Activated CD4-positive, alpha-beta memory T cell treated with anti-CD3 and anti-CD28 coated beads for 36 hours (primary cell): ENCODE results near the gene MDH1B. TPM values are rescaled to one million over a fixed set of nuclear protein-coding genes. Genes with fewer than 3 reads are reported as not detected.
"Not testable (repeated sequence)": the region's sequence is repeated elsewhere in the genome, so short reads cannot be mapped to it uniquely, and the experiment has no call there.

Source experiments
- CTCF ChIA-PET: fragments of 350-600 bp; sonication (Branson Sonifier 250); formaldehyde crosslinking; loops from one replicate; lab custom pipeline; 2021; ENCODE audit warnings: antibody characterized with exemption, inconsistent platforms; lab: Charles Lee
- POLR2A ChIA-PET: fragments of 350-600 bp; sonication (Branson Sonifier 250); formaldehyde crosslinking; loops from one replicate; lab custom pipeline; 2021; ENCODE audit warnings: antibody characterized with exemption; lab: Charles Lee
- DNase-seq: peaks from one replicate; pipeline ENCODE4 v3.0.0-alpha.2; 2020
- H3K27ac Mint-ChIP-seq: one replicate; pipeline ENCODE4 v1.8.0; 2021; ENCODE audit warnings: mixed read lengths
- H3K27me3 Mint-ChIP-seq: one replicate; pipeline ENCODE4 v1.8.0; 2021; ENCODE audit warnings: mixed read lengths
- H3K36me3 Mint-ChIP-seq: one replicate; pipeline ENCODE4 v1.8.0; 2021; ENCODE audit warnings: mixed read lengths
- H3K4me1 Mint-ChIP-seq: one replicate; pipeline ENCODE4 v1.8.0; 2021; ENCODE audit warnings: low read depth, mixed read lengths
- H3K4me3 Mint-ChIP-seq: one replicate; pipeline ENCODE4 v1.8.0; 2021; ENCODE audit warnings: mild to moderate bottlenecking, mixed read lengths
- H3K9me3 Mint-ChIP-seq: one replicate; pipeline ENCODE4 v1.8.0; 2021; ENCODE audit warnings: mixed read lengths
- intact Hi-C: fragments of 100-400 bp; cut with micrococcal nuclease; formaldehyde crosslinking; loops from one replicate; pipeline ENCODE4 v1.15.1; 2023
- total RNA-seq, 2 experiments: library from RNA; stranded (reverse); gene quantifications; one replicate each; pipeline ENCODE4 v1.2.3, GENCODE V29; 2021

The MDH1B gene
- total RNA-seq, 2 experiments from 2014 or later: 0.74 to 0.87 TPM

- Mint-ChIP-seq H3K36me3 (no peaks in the 10 kb centered on the region), H3K4me1 (peaks cover 6% of the 10 kb centered on the region), H3K4me3 (no peak overlapping the region), H3K27me3 (peaks cover 18% of the 10 kb centered on the region), H3K27ac (no peak overlapping the region), H3K9me3 (no peaks in the 10 kb centered on the region)
- DNase-seq: no peak
- ChIA-PET CTCF (interaction anchor here (0.9 kb wide), 1 partner anchor 48 kb away, joined by 4 read pairs; no protein-coding TSS in a partner anchor), POLR2A (no interaction called here)
- intact Hi-C loops: no loop called here
These were observed 48.5 kb downstream of the MDH1B start for GRCh38 chr2:206716623-206717022.

GRCh38 chr2:206715183-206715582 lies 49.9 kb downstream of the MDH1B start:
- CTCF ChIA-PET, POLR2A ChIA-PET: not testable (repeated sequence)

GRCh38 chr2:206713746-206714145 lies 51.4 kb downstream of the MDH1B start:
- Mint-ChIP-seq H3K4me1 (peaks cover 6% of the 10 kb centered on the region), H3K36me3 (no peaks in the 10 kb centered on the region), H3K4me3 (no peak overlapping the region), H3K27ac (no peak overlapping the region), H3K9me3 (no peaks in the 10 kb centered on the region), H3K27me3 (peaks cover 11% of the 10 kb centered on the region)
- no peak for DNase-seq
- ChIA-PET CTCF (no interaction called here), POLR2A (no interaction called here)
- intact Hi-C loops: no loop called here

More at GRCh38 chr2:206715183-206715582, 49.9 kb downstream of the MDH1B start:
- peaks cover 15% of the 10 kb centered on the region for H3K27me3 Mint-ChIP-seq
- H3K27ac Mint-ChIP-seq, H3K9me3 Mint-ChIP-seq, H3K4me1 Mint-ChIP-seq, intact Hi-C loops, H3K4me3 Mint-ChIP-seq, H3K36me3 Mint-ChIP-seq, DNase-seq: not testable (repeated sequence)

- H3K36me3 Mint-ChIP-seq: no peaks in the 10 kb centered on the region
These were observed 56.8 kb downstream of the MDH1B start for GRCh38 chr2:206708286-206708685.

GRCh38 chr2:206707164-206707701 lies 57.9 kb downstream of the MDH1B start:
- H3K27ac Mint-ChIP-seq: no peak overlapping the region
- peaks cover 8% of the 10 kb centered on the region for H3K27me3 Mint-ChIP-seq
- no peaks in the 10 kb centered on the region for H3K9me3 Mint-ChIP-seq
- ChIA-PET CTCF (no interaction called here), POLR2A (no interaction called here)
- no peaks in the 10 kb centered on the region for H3K36me3 Mint-ChIP-seq
- intact Hi-C loops: no loop called here
- no peaks in the 10 kb centered on the region for H3K4me1 Mint-ChIP-seq
- H3K4me3 Mint-ChIP-seq: no peak overlapping the region
- DNase-seq: no peak

More at GRCh38 chr2:206708286-206708685, 56.8 kb downstream of the MDH1B start:
- H3K9me3 Mint-ChIP-seq: no peaks in the 10 kb centered on the region
- H3K4me1 Mint-ChIP-seq: no peaks in the 10 kb centered on the region
- no peak overlapping the region for H3K4me3 Mint-ChIP-seq
- ChIA-PET POLR2A (no interaction called here), CTCF (no interaction called here)
- no peak for DNase-seq
- intact Hi-C loops: no loop called here
- no peak overlapping the region for H3K27ac Mint-ChIP-seq
- H3K27me3 Mint-ChIP-seq: peaks cover 4% of the 10 kb centered on the region

- intact Hi-C loops: no loop called here
- CTCF ChIA-PET: no interaction called here
- no peak overlapping the region for H3K4me3 Mint-ChIP-seq
- POLR2A ChIA-PET: no interaction called here
- no peak for DNase-seq
- no peaks in the 10 kb centered on the region for H3K36me3 Mint-ChIP-seq
- peaks cover 22% of the 10 kb centered on the region for H3K27me3 Mint-ChIP-seq
- H3K4me1 Mint-ChIP-seq: peaks cover 3% of the 10 kb centered on the region
- no peak overlapping the region for H3K27ac Mint-ChIP-seq
- no peaks in the 10 kb centered on the region for H3K9me3 Mint-ChIP-seq
These were observed 63.0 kb downstream of the MDH1B start for GRCh38 chr2:206701952-206702605.

- Mint-ChIP-seq H3K27me3 (peaks cover 19% of the 10 kb centered on the region), H3K4me1 (peaks cover 3% of the 10 kb centered on the region), H3K27ac (no peak overlapping the region), H3K9me3 (no peaks in the 10 kb centered on the region), H3K4me3 (no peak overlapping the region), H3K36me3 (no peaks in the 10 kb centered on the region)
- ChIA-PET CTCF (no interaction called here), POLR2A (no interaction called here)
- intact Hi-C loops: no loop called here
- DNase-seq: peak; percentile 19
These were observed 65.0 kb downstream of the MDH1B start for GRCh38 chr2:206700156-206700555.

GRCh38 chr2:206698811-206699210 lies 66.3 kb downstream of the MDH1B start:
- Mint-ChIP-seq H3K4me3 (no peak overlapping the region), H3K27me3 (peaks cover 19% of the 10 kb centered on the region), H3K4me1 (peaks cover 3% of the 10 kb centered on the region), H3K9me3 (no peaks in the 10 kb centered on the region), H3K36me3 (no peaks in the 10 kb centered on the region), H3K27ac (no peak overlapping the region)
- no peak for DNase-seq
- POLR2A ChIA-PET: no interaction called here
- CTCF ChIA-PET: interaction anchor here (0.6 to 1.0 kb wide), 3 partner anchors 22 to 1342 kb away, joined by 3 to 5 read pairs (median 3); no protein-coding TSS in a partner anchor
- intact Hi-C loops: loop anchor here (10.0 kb wide), 1 partner anchor 286 kb away; no protein-coding TSS in a partner anchor

- intact Hi-C loops: loop anchor here (10.0 kb wide), 1 partner anchor 288 kb away; no protein-coding TSS in a partner anchor
- Mint-ChIP-seq H3K4me1 (peaks cover 3% of the 10 kb centered on the region), H3K4me3 (no peak overlapping the region), H3K9me3 (no peaks in the 10 kb centered on the region), H3K27me3 (peaks cover 11% of the 10 kb centered on the region), H3K27ac (no peak overlapping the region), H3K36me3 (no peaks in the 10 kb centered on the region)
- POLR2A ChIA-PET: no interaction called here
- DNase-seq: no peak
- CTCF ChIA-PET: interaction anchor here (0.8 to 1.9 kb wide), 4 partner anchors 30 to 291 kb away, joined by 3 to 6 read pairs (median 3); no protein-coding TSS in a partner anchor
These were observed 68.2 kb downstream of the MDH1B start for GRCh38 chr2:206696910-206697309.

GRCh38 chr2:206693399-206694137 lies 71.6 kb downstream of the MDH1B start:
- Mint-ChIP-seq H3K36me3 (no peaks in the 10 kb centered on the region), H3K4me3 (no peak overlapping the region), H3K27me3 (no peaks in the 10 kb centered on the region), H3K9me3 (no peaks in the 10 kb centered on the region), H3K4me1 (peaks cover 3% of the 10 kb centered on the region), H3K27ac (no peak overlapping the region)
- intact Hi-C loops: loop anchor here (1.0 to 10.0 kb wide), 5 partner anchors 74 to 782 kb away; partner anchors contain the start of genes FASTKD2 and MDH1B
- ChIA-PET CTCF (interaction anchor here (0.6 to 2.6 kb wide), 5 partner anchors 35 to 779 kb away, joined by 3 to 33 read pairs (median 4); no protein-coding TSS in a partner anchor), POLR2A (no interaction called here)
- no peak for DNase-seq

GRCh38 chr2:206692971-206693370 lies 72.2 kb downstream of the MDH1B start:
- intact Hi-C loops: loop anchor here (1.0 to 10.0 kb wide), 5 partner anchors 74 to 782 kb away; partner anchors contain the start of genes FASTKD2 and MDH1B
- Mint-ChIP-seq H3K4me3 (no peak overlapping the region), H3K4me1 (peaks cover 5% of the 10 kb centered on the region), H3K27ac (no peak overlapping the region), H3K27me3 (no peaks in the 10 kb centered on the region), H3K9me3 (no peaks in the 10 kb centered on the region), H3K36me3 (no peaks in the 10 kb centered on the region)
- ChIA-PET CTCF (no interaction called here), POLR2A (no interaction called here)
- no peak for DNase-seq

GRCh38 chr2:206688990-206689389 lies 76.1 kb downstream of the MDH1B start:
- ChIA-PET POLR2A (no interaction called here), CTCF (interaction anchor here (1.5 kb wide), 1 partner anchor 93 kb away, joined by 4 read pairs; no protein-coding TSS in a partner anchor)
- Mint-ChIP-seq H3K27me3 (peaks cover 1% of the 10 kb centered on the region), H3K4me1 (peaks cover 5% of the 10 kb centered on the region), H3K27ac (no peak overlapping the region), H3K4me3 (no peak overlapping the region), H3K36me3 (no peaks in the 10 kb centered on the region), H3K9me3 (no peaks in the 10 kb centered on the region)
- intact Hi-C loops: no loop called here
- no peak for DNase-seq
